ENCODE measurements around the gene SPG7.

Gene SPG7

DNA sequence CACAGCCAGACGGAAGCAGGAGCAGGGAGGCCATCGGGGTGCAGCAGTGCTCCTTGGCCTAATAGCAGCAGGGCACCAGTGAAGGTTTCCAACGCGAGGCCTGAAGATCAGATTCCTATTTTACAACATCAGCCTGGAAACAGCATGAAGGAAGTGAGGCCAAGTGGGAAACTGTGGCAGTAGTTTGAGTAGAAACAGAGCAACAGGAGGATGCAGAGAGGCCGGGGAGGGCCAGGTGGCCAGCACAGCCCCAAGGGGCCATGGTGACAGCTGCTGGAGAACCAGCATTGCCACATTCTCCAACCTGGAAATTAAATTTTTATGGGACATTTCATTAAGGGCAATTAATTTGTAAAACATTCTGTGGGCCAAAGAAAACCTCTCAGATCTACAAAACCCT is 14.4 kb upstream of the SPG7 start:
- TF ChIP-seq, protein P1, sequence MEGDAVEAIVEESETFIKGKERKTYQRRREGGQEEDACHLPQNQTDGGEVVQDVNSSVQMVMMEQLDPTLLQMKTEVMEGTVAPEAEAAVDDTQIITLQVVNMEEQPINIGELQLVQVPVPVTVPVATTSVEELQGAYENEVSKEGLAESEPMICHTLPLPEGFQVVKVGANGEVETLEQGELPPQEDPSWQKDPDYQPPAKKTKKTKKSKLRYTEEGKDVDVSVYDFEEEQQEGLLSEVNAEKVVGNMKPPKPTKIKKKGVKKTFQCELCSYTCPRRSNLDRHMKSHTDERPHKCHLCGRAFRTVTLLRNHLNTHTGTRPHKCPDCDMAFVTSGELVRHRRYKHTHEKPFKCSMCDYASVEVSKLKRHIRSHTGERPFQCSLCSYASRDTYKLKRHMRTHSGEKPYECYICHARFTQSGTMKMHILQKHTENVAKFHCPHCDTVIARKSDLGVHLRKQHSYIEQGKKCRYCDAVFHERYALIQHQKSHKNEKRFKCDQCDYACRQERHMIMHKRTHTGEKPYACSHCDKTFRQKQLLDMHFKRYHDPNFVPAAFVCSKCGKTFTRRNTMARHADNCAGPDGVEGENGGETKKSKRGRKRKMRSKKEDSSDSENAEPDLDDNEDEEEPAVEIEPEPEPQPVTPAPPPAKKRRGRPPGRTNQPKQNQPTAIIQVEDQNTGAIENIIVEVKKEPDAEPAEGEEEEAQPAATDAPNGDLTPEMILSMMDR (conservative IDR thresholded peaks at IDR 0.05; ENCODE audit: low read depth, low read length): no peak
- Histone ChIP-seq H4K20me1 (ENCODE audit: insufficient read depth) (peaks cover 2% of the 10 kb centered on the region), H3K9ac (no peak overlapping the region), H3K36me3 (ENCODE audit: insufficient read depth) (no peaks in the 10 kb centered on the region), H3K79me2 (ENCODE audit: insufficient read depth, low read depth) (peaks cover 21% of the 10 kb centered on the region), H3K4me3 (IDR thresholded peaks at IDR 0.05; ENCODE audit: insufficient read depth, low read depth, low read length) (no peak overlapping the region), H3K4me1 (ENCODE audit: low read depth, poor library complexity, severe bottlenecking) (peaks cover 14% of the 10 kb centered on the region), H3K27me3 (ENCODE audit: insufficient read depth, low read depth) (no peaks in the 10 kb centered on the region), H3K27ac (no peak overlapping the region), H3K4me2 (no peak overlapping the region), H2AFZ (ENCODE audit: low read depth) (no peak overlapping the region)

DNA sequence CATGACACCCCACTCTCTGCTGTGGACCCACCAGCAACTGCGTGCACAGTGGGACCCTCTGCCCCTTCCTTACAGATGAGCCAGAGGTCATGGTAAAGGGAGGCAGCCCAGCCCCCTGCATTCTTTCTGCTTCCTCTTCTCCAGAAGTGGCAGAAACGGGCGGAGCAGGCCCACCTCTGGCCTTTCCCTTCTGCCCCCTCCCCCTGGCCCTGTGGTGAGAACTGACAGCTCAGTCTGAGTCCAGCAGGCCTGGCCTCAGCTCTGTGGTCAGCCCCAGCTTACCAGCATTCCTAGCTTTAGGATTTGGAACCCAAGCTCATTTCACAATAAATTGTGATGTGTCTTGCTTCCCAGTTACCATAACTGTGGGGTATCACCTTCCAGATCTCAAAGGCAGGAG is 13.1 kb upstream of the SPG7 start:
- no peaks in the 10 kb centered on the region for H3K27me3 ChIP-seq (ENCODE audit: insufficient read depth, low read depth)
- H4K20me1 ChIP-seq (ENCODE audit: insufficient read depth): no peaks in the 10 kb centered on the region; the same call in 1 of the 2 replicates
- no peak overlapping the region for H3K27ac ChIP-seq
- no peak overlapping the region for H3K9ac ChIP-seq
- H3K36me3 ChIP-seq (ENCODE audit: insufficient read depth): no peaks in the 10 kb centered on the region
- H3K4me2 ChIP-seq: no peak overlapping the region
- no peak overlapping the region for H2AFZ ChIP-seq (ENCODE audit: low read depth)
- TF ChIP-seq, protein P1 (conservative IDR thresholded peaks at IDR 0.05; ENCODE audit: low read depth, low read length): no peak
- peaks cover 12% of the 10 kb centered on the region for H3K4me1 ChIP-seq (ENCODE audit: low read depth, poor library complexity, severe bottlenecking)
- H3K4me3 ChIP-seq (IDR thresholded peaks at IDR 0.05; ENCODE audit: insufficient read depth, low read depth, low read length): no peak overlapping the region
- peaks cover 17% of the 10 kb centered on the region; the same call in 1 of the 2 replicates for H3K79me2 ChIP-seq (ENCODE audit: insufficient read depth, low read depth)

DNA sequence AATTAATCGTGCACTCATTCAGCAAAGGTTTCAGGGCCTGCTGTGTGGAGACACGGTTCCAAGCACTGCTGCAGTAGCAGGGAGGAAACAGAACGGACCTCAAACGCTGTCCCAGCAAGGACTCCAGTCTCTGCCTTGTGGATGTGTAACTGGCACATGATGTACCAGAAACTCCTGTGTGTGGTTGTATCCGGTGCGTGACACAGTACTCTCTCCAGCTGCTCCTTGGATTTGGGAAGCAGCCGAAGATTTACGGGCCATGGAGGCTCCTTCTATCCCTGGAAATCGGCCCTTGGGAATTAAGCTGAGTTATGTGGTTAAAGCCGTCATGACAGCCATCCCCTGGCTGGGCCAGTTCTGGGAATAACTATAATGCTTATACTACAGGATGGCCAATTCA is 9.4 kb upstream of the SPG7 start:
- Histone ChIP-seq H3K79me2 (ENCODE audit: insufficient read depth, low read depth) (no peaks in the 10 kb centered on the region), H3K4me1 (ENCODE audit: low read depth, poor library complexity, severe bottlenecking) (no peaks in the 10 kb centered on the region), H3K27me3 (ENCODE audit: insufficient read depth, low read depth) (no peaks in the 10 kb centered on the region), H4K20me1 (ENCODE audit: insufficient read depth) (no peaks in the 10 kb centered on the region), H3K9ac (no peak overlapping the region), H3K36me3 (ENCODE audit: insufficient read depth) (no peaks in the 10 kb centered on the region), H2AFZ (ENCODE audit: low read depth) (no peak overlapping the region), H3K4me3 (IDR thresholded peaks at IDR 0.05; ENCODE audit: insufficient read depth, low read depth, low read length) (no peak overlapping the region), H3K4me2 (no peak overlapping the region), H3K27ac (no peak overlapping the region)
- TF ChIP-seq, protein P1 (conservative IDR thresholded peaks at IDR 0.05; ENCODE audit: low read depth, low read length): no peak

DNA sequence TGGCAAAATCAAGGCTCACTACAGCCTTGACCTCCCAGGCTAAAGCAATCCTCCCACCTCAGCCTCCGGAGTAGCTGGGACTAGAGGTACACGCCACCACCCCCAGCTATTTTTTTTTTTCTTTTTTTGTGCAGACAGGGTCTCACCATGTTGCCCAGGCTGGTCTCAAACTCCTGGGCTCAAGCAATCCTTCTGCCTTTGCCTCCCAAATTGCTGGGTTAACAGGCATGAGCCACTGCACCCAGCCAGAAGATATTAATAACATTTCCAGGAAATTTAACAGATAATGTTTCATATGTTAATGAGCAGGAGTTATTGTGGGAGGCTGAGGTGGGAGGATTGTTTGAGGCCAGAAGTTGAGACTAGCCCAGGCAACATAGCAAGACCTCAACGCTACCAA is 8.4 kb upstream of the SPG7 start:
- Histone ChIP-seq H3K27me3 (ENCODE audit: insufficient read depth, low read depth) (no peaks in the 10 kb centered on the region), H3K4me3 (IDR thresholded peaks at IDR 0.05; ENCODE audit: insufficient read depth, low read depth, low read length) (no peak overlapping the region), H3K9ac (no peak overlapping the region), H3K79me2 (ENCODE audit: insufficient read depth, low read depth) (no peaks in the 10 kb centered on the region), H3K27ac (no peak overlapping the region), H2AFZ (ENCODE audit: low read depth) (no peak overlapping the region), H3K4me1 (ENCODE audit: low read depth, poor library complexity, severe bottlenecking) (no peaks in the 10 kb centered on the region), H3K36me3 (ENCODE audit: insufficient read depth) (no peaks in the 10 kb centered on the region), H3K4me2 (no peak overlapping the region), H4K20me1 (ENCODE audit: insufficient read depth) (no peaks in the 10 kb centered on the region)
- TF ChIP-seq, protein P1 (conservative IDR thresholded peaks at IDR 0.05; ENCODE audit: low read depth, low read length): no peak
